BE2C (cell line): ENCODE data around the gene VSIR. TPM values are rescaled to one million over a fixed set of nuclear protein-coding genes. Genes with fewer than 3 reads are reported as not detected.

Experiments
- DNase-seq: peaks from one replicate; pipeline ENCODE4 v3.0.0-alpha.2; 2020
- H3K27me3 ChIP-seq: fragments of 250-450 bp; sonication (Bioruptor Pico); 2 replicates; pipeline ENCODE4 v1.5.1; 2020; ENCODE audit warnings: mild to moderate bottlenecking
- H3K36me3 ChIP-seq: fragments of 250-450 bp; sonication (Bioruptor Pico); 2 replicates; pipeline ENCODE4 v1.5.1; 2020; ENCODE audit warnings: mild to moderate bottlenecking
- H3K4me1 ChIP-seq: fragments of 250-450 bp; sonication (Bioruptor Pico); 2 replicates; pipeline ENCODE4 v1.5.1; 2020
- H3K4me3 ChIP-seq: 2 replicates; pipeline ENCODE4 v1.5.1; 2011; ENCODE audit warnings: low read depth, low read length
- H3K9me3 ChIP-seq: fragments of 250-450 bp; sonication (Bioruptor Pico); 2 replicates; pipeline ENCODE4 v1.5.1; 2020
- CTCF ChIP-seq: IDR thresholded peaks from 2 replicates; pipeline ENCODE4 v1.5.1; 2012; ENCODE audit warnings: mild to moderate bottlenecking, low read depth, low read length
- polyA plus RNA-seq: library from polyadenylated mRNA; unstranded; fragments of >200 nt; gene quantifications from one replicate; pipeline ENCODE4 v1.2.1, GENCODE V29; 2012; ENCODE audit warnings: low read depth, missing spikeins; ENCODE audit not compliant: insufficient read length, insufficient read depth

Gene VSIR
- 2.5 TPM for polyA plus RNA-seq

GRCh38 chr10:71773221-71773971 is at the start of gene VSIR:
Gene VSIR (minus strand): TSS chr10:71773520. CDS start chr10:71773439, 81 bp downstream.
- no peaks in the 10 kb centered on the region for H3K4me1 ChIP-seq
- DNase-seq = peak; percentile 87
- peak within 1 kb of the TSS; percentile 58 for H3K4me3 ChIP-seq
- no peaks in the 10 kb centered on the region for H3K27me3 ChIP-seq
- H3K36me3 ChIP-seq = no peaks in the 10 kb centered on the region
- TF ChIP-seq CTCF = peak; percentile 64
- H3K9me3 ChIP-seq = no peaks in the 10 kb centered on the region

- Histone ChIP-seq H3K4me1 (no peaks in the 10 kb centered on the region), H3K4me3 (no peak overlapping the region), H3K36me3 (peaks cover 93% of the 10 kb centered on the region), H3K9me3 (no peaks in the 10 kb centered on the region), H3K27me3 (no peaks in the 10 kb centered on the region)
- no peak for DNase-seq
- TF ChIP-seq CTCF = no peak
These were observed 48.8 kb upstream of the VSIR start for GRCh38 chr10:71821909-71822763.

GRCh38 chr10:71820966-71821365 is 47.6 kb upstream of the VSIR start:
- no peak overlapping the region for H3K4me3 ChIP-seq
- H3K9me3 ChIP-seq = no peaks in the 10 kb centered on the region
- H3K27me3 ChIP-seq = no peaks in the 10 kb centered on the region
- no peak for DNase-seq
- H3K4me1 ChIP-seq = no peaks in the 10 kb centered on the region
- peaks cover 93% of the 10 kb centered on the region for H3K36me3 ChIP-seq
- TF ChIP-seq CTCF = no peak

GRCh38 chr10:71819985-71820384 is 46.7 kb upstream of the VSIR start:
- no peaks in the 10 kb centered on the region for H3K4me1 ChIP-seq
- TF ChIP-seq CTCF = no peak
- H3K36me3 ChIP-seq = peaks cover 89% of the 10 kb centered on the region
- no peaks in the 10 kb centered on the region for H3K27me3 ChIP-seq
- H3K9me3 ChIP-seq = no peaks in the 10 kb centered on the region
- DNase-seq = no peak
- H3K4me3 ChIP-seq = no peak overlapping the region

- Histone ChIP-seq H3K9me3 (no peaks in the 10 kb centered on the region), H3K27me3 (no peaks in the 10 kb centered on the region), H3K36me3 (peaks cover 89% of the 10 kb centered on the region), H3K4me1 (no peaks in the 10 kb centered on the region), H3K4me3 (no peak overlapping the region)
- no peak for TF ChIP-seq CTCF
- DNase-seq = no peak
These were observed 46.1 kb upstream of the VSIR start for GRCh38 chr10:71819441-71819861.
